ENCODE measurements around the gene ARRDC2. TPM values are rescaled to one million over a fixed set of nuclear protein-coding genes. Genes with fewer than 3 reads are reported as not detected.

Gene ARRDC2
- total and polyA plus RNA-seq, 9 of the 15 experiments (the other 6 are each of a cell fraction or from before 2014, with no cell fraction given) = 1.9 to 27.4 (median 15.2) TPM

GRCh38 chr19:17999684-18000479, 8.1 kb upstream of the ARRDC2 start (continued):
- TF ChIP-seq ZNF592 (IDR thresholded peaks at IDR 0.05) (peak; percentile 73), NR3C1 (CRISPR knock-in tag; IDR thresholded peaks at IDR 0.05) (no peak), NBN (IDR thresholded peaks at IDR 0.05; ENCODE audit: low read depth) (no peak), HDAC3 (IDR thresholded peaks at IDR 0.05; ENCODE audit: borderline replicate concordance, partially characterized antibody) (peak; percentile 67), ZBTB17 (CRISPR knock-in tag; IDR thresholded peaks at IDR 0.05) (0 out of 2 replicates have a peak, but pooled peaks have one; percentile 36), FOXK2 (conservative IDR thresholded peaks at IDR 0.05 in 1 of 2, IDR thresholded peaks at IDR 0.05 in 1 of 2; ENCODE audit: low read depth in 2 of 2) (0 out of 4 replicates have a peak, but pooled peaks of 1 of the 2 experiments have one; percentile 3), FOXM1 (IDR thresholded peaks at IDR 0.05; ENCODE audit: low read depth) (peak; percentile 79), FOXM1 (CRISPR knock-in tag; IDR thresholded peaks at IDR 0.05; ENCODE audit: low read depth) (no peak), PML (IDR thresholded peaks at IDR 0.05; ENCODE audit: low read length) (peak; percentile 88), TAL1 (IDR thresholded peaks at IDR 0.05) (peak; percentile 98), DMBX1 (CRISPR knock-in tag; IDR thresholded peaks at IDR 0.05; ENCODE audit: borderline replicate concordance) (peak; percentile 36; the same call in 1 of the 2 replicates), RBM39 (optimal IDR thresholded peaks at IDR 0.05; ENCODE audit: low read depth, low read length) (no peak), ZNF695 (CRISPR knock-in tag; IDR thresholded peaks at IDR 0.05) (no peak), FOXP4 (CRISPR knock-in tag; IDR thresholded peaks at IDR 0.05; ENCODE audit: borderline replicate concordance) (no peak), RFX7 (CRISPR knock-in tag; IDR thresholded peaks at IDR 0.05) (no peak), HDAC2 (IDR thresholded peaks at IDR 0.05) (peak; percentile 92), SMARCA4 (IDR thresholded peaks at IDR 0.05) (peak; percentile 94), ZBTB2 (IDR thresholded peaks at IDR 0.05) (peak; percentile 35; the same call in 1 of the 2 replicates), ZC3H8 (IDR thresholded peaks at IDR 0.05) (no peak), ZNF561 (CRISPR knock-in tag; conservative IDR thresholded peaks at IDR 0.05) (no peak), ESRRA (IDR thresholded peaks at IDR 0.05; ENCODE audit: borderline replicate concordance, low read depth) (0 out of 2 replicates have a peak, but pooled peaks have one; percentile 32), CC2D1A (IDR thresholded peaks at IDR 0.05) (peak; percentile 94), TEAD1 (CRISPR knock-in tag; IDR thresholded peaks at IDR 0.05) (peak; percentile 5 to 63; a peak in 1 of 4 replicates)
